Measurements from ENCODE around the gene GRIA2.

The GRIA2 gene

GRCh38 chr4:157372154-157372553 is 151.6 kb downstream of the GRIA2 start:
- DNase-seq (ENCODE audit: low spot score) = no peak

- no peak for DNase-seq (ENCODE audit: low spot score)
Observed at GRCh38 chr4:157372567-157372966, 152.0 kb downstream of the GRIA2 start.

GRCh38 chr4:157389741-157390140 is 169.2 kb downstream of the GRIA2 start:
- no peak for DNase-seq (ENCODE audit: low spot score)

GRCh38 chr4:157405070-157405469 is 184.5 kb downstream of the GRIA2 start:
- no peak for DNase-seq (ENCODE audit: low spot score)

Data from AG20443 (cell line).